ENCODE results near the gene ZNF773.
"Not testable (repeated sequence)": the region's sequence is repeated elsewhere in the genome, so short reads cannot be mapped to it uniquely, and the experiment has no call there.

Gene ZNF773

DNA sequence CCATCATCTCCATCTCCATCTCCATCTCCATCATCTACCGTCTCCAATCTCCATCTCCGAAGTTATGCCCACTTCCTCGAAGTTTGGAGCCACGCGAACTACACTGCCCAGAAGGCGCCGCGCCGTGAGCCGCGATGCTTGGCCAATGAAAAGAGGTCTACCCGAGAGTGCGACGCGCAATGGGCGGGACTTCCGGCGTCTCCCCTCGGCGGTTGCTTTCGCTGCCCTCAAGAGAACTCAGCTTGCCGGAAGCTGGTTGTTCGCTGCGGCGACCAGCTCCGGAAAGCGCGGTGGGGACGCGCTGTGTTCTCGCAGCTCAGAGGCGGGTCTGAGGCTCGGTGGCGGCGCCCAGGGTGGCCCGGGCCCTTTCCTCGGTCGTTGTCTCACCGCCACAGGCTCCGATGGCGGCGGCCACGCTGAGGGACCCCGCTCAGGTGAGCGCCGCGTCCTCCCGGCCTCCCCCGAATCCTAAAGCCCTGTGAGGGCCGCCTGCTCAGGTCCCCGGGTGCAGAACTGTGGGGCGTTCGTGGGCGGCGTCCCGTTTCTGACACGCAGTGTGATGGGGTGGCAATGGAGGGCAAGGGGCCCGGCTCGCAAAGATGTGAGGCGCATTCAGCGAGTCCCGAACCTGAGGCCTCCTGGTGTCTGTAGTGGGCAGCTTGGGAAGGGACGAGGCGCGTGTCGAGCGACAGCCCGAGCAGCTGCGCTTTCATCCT, at the start of gene ZNF773:
TSS of gene ZNF773 (plus strand) at position 259 of the 716 bp plus-strand sequence. CDS start at position 402, 143 bp downstream.
- DNase-seq (ENCODE audit: low read depth): peak; percentile 96

DNA sequence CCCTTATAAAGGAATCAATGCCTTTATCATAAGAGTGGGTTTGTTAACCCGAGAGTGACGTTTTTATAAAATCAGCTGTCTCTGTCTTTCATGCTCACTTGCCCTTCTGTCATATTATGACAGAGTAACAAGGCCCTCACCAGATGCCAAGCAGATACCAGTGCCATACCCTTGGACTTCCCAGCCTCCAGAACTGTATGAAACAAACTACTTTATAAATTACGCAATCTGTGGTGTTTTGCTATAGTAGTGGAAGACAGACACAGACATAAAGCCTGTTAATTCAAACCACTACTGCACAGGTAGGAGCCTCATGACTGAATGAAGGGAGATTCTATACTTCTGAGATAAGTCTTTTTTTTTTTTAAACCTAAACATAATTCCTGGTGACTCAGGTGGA, 47.4 kb upstream of the ZNF773 start:
- DNase-seq (ENCODE audit: low read depth): no peak

DNA sequence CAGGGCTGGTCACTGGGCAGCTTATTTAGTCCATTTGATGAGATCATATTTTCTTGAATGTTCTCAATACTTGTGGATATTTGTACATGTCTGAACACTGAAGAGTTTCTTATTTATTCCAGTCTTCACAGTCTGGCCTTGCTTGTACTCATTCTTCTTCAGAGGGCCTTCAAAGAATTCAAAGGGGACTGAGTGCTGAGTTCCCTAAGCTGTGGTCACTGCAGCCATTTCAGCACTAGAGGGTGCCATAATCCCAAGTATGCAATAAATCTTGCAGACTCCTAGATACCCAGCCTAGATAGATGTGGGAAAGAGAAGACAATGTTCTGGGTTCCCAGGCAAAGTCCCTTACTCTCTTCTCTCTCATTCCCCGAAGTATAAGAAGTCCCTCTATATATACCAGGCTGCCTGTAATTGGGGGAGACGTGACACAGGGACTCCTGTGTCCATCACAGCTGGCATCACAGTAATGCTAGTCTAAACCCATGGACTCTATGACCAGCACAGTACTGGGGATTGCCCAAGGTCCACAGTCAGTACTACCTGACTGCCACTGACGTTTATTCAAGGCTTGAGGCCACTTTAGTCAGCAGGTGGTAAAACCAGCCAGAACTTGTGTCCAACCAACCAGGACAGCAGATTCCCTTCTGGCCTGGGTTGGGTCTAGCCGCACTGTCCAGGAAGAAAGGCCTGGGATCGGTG, 33.9 kb upstream of the ZNF773 start:
- peak; percentile 77 for DNase-seq (ENCODE audit: low read depth)

DNA sequence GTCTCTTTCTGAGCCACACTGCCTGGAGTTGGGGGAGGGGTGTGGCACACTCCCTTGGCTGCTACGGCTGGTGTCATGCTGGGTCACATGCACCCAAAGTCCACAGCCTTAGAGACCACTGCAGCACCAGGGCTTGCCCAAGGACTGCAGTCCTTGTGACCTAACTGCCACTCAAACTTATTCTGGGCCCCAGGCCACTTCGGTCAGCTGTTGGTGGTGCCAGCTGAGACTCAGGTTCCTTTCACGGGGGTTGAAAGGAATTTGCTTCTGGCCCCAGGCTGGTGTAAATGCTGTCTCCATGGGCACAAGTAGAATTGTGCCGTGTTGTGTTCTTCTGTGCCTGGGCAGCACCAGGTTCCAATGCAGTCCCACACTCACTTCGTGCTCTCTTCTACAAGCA, 33.2 kb upstream of the ZNF773 start:
- no peak for DNase-seq (ENCODE audit: low read depth)

DNA sequence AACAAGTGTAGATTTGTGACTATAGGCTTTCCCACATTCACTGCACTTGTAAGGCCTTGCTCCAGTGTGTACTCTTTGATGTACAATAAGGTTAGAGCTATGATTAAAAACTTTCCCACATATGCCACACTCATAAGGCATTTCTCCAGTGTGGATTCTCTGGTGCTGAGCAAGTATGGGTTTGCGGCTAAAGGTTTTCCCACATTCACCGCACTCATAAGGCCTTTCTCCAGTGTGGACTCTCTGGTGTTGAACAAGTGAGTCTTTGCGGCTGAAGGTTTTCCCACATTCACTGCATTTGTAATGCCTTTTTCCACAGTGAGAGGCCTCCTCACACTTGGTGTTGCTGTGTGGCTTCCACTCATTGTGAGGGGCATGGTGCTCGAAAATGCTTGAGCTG, 26.1 kb upstream of the ZNF773 start:
- no peak for DNase-seq (ENCODE audit: low read depth)

DNA sequence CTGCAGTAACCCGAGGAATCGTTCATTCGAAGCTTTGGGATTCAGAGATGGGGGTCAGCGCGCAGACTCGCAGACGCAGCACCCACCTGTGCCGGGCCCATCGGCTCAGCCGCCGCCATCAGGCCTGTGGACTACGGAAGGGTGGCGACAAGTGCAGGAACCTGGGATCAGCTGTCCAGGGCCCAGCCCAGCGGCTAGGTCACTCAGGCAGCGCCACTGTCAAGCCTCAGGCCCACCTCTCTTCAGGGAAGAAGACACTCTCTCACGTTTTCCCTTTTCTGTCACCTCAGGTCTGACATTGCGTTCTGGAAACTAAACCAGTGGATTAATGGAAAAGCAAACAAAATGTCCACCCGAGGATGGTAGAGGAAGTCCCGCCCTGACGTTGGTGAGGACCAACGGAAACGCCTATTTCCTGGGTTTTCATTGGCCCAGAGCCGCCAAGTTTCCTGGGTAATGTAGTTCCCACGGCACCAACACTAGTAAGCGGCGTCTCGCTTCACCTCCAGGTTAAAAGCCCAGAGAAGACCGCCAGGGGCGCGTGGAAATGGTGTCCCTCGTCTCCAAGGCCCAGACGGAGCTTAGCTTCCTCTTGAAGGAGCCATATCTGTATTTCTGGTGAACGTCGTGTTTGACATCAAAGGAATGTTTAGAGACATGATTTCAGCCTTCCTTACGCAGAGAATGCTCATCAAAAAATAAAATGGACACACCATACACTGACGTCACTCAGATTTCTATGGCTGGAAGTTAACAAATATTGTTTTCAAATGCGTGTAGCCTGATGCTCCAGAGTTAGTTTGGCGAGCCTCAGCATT, 22.3 kb upstream of the ZNF773 start, which contains the start of gene ZNF772:
TSS of gene ZNF772 (minus strand) at position 376 of the 818 bp plus-strand sequence. CDS start at position 119, 257 bp downstream.
- DNase-seq (ENCODE audit: low read depth): peak; percentile 97

DNA sequence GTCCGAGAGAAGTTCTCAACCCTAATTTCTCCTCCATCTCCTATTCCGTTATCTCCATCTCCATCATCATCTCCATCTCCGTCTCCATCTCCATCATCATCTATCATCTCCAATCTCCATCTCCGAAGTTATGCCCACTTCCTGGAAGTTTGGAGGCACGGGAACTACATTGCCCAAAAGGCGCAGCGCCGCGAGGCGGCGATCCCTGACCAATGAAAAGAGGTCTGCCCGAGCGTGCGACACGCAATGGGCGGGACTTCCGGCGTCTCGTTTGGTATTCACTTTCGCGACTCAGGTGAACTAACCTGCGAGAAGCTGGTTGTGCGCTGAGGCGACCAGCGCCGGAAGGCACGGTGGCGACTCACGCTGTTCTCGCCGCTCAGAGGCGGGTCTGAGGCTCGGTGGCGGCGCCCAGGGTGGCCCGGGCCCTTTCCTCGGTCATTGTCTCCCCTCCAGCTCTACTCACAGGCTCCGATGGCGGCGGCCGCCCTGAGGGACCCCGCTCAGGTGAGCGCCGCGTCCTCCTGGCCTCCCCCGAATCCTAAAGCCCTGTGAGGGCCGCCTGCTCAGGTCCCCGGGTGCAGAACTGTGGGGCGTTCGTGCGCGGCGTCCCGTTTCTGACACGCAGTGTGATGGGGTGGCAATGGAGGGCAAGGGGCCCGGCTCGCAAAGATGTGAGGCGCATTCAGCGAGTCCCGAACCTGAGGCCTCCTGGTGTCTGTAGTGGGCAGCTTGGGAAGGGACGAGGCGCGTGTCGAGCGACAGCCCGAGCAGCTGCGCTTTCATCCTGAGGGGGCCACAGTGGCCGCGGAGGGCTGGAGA, 12.1 kb upstream of the ZNF773 start, which contains the start of gene ZNF419:
TSS of gene ZNF419 (plus strand) at position 274 of the 822 bp plus-strand sequence. CDS start at position 475, 201 bp downstream.
- DNase-seq (ENCODE audit: low read depth): peak; percentile 88

DNA sequence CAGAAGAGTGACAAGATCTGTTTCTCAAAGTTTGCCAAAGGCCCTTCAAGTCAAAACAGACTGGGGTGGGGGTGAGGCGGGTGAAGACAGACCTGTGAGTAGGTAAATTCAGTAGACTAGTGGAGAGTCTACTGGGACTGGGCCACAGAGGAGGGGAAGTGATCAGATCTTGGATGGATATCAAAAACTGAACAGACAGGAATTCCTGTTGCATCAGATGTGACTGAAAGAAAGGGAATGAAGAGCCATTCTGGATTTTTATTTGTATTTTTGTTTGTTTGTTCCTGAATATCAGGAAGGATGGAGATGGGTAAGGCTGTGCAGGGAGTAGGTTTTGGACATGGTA, 11.5 kb upstream of the ZNF773 start:
- DNase-seq (ENCODE audit: low read depth): not testable (repeated sequence)

DNA sequence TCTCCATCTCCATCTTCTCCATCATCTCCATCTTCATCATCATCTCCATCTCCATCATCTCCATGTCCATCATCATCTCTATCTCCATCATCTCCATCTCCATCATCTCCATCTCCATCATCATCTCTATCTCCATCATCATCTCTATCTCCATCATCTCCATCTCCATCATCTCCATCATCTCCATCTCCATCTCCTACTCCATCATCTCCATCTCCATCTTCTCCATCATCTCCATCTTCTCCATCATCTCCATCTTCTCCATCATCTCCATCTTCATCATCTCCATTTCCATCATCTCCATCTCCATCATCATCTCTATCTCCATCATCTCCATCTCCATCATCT, 432 bp upstream of the ZNF773 start:
- not testable (repeated sequence) for DNase-seq (ENCODE audit: low read depth)

DNA sequence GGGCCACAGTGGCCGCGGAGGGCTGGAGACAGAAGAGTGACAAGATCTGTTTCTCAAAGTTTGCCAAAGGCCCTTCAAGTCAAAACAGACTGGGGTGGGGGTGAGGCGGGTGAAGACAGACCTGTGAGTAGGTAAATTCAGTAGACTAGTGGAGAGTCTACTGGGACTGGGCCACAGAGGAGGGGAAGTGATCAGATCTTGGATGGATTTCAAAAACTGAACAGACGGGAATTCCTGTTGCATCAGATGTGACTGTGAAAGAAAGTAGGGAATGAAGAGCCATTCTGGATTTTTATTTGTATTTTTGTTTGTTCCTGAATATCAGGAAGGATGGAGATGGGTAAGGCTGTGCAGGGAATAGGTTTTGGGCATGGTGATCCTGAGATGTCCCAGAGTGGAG, 662 bp downstream of the ZNF773 start:
- DNase-seq (ENCODE audit: low read depth): peak; percentile 43

DNA sequence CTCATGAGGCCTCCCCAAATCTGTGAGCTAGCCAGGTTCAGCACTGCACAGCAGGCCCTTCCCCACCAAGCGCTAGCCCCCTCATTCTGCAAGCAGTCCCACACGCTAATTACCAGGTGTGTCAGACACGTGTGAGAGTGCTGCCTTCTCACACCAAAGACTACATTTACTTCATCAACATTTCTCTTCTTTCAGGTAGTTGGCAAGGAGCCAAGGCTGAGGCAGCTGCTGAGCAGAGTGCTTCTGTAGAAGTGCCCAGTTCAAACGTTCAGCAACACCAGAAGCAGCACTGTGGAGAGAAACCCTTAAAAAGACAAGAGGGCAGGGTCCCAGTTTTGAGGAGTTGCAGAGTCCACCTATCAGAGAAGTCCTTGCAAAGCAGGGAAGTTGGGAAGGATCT, 6.4 kb downstream of the ZNF773 start:
- no peak for DNase-seq (ENCODE audit: low read depth)

DNA sequence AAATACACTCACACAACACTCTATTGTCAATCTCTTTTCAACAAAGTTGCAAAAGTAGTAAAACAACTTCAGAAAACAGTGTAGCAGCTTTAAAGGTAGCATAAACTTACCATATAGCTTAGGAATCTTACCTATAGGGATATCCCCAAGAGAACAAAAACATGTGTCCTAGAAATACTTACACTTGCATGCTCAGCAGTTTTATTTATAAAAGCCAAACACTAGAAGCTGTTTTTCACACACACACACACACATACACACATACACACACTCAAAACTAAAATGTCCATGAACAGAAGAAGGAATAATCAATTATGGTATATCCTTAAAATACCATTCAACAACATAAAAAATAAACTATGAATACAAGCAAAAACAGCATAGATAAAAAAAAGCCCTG, 11.7 kb downstream of the ZNF773 start:
- DNase-seq (ENCODE audit: low read depth): no peak

DNA sequence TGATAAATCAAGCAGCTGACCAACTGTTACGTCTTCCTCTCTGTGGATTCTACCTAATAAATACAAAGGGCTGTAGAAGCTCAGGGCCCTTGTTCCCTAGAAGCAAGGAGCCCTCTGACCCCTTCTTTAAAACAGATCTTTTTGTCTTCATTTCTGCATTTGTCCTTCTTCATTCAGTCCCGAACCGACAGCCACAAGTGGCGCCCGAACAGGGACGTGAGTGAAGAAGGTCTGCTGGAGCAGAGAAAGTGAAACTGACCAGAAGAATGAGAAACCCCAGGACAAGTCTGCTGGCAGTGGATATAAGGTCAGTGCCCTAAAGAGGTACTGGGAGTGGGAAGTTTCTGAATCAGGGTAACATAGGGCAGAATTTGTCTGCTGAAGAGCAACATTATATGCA, 13.1 kb downstream of the ZNF773 start:
- DNase-seq (ENCODE audit: low read depth): peak; percentile 17

DNA sequence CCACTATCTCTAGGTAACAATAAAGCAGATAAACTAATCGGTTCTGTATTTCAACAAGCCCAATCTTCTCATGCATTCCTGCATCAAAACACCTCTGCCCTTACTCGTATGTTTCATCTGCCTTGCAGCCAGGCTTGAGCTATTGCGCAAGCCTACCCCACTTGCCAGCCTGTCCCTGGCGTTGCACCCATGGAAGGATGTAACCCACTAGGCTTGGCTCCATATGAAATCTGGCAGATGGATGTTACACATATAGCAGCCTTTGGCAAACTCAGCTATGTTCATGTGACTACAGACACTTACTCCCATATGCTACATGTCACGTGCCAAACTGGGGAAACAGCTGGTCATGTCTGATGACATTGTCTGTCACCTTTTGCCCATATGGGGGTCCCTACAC, 15.5 kb downstream of the ZNF773 start:
- no peak for DNase-seq (ENCODE audit: low read depth)

DNA sequence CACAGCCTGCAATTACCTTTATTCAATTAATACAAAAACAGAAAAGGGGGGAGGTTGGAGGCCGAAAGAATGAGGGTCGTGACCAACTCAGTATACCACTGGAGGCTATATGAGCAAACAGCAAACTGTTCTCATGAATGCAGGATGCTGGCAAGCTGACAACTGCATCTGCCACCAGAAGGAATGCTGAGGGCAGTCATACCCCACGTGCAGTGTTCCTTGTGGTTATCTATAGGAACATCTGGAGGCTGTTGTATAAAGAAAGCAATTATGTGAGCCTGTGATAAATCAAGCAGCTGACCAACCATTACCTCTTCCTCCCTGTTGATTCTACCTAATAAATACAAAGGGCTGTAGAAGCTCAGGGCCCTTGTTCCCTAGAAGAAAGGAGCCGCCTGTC, 18.3 kb downstream of the ZNF773 start:
- DNase-seq (ENCODE audit: low read depth): not testable (repeated sequence)

DNA sequence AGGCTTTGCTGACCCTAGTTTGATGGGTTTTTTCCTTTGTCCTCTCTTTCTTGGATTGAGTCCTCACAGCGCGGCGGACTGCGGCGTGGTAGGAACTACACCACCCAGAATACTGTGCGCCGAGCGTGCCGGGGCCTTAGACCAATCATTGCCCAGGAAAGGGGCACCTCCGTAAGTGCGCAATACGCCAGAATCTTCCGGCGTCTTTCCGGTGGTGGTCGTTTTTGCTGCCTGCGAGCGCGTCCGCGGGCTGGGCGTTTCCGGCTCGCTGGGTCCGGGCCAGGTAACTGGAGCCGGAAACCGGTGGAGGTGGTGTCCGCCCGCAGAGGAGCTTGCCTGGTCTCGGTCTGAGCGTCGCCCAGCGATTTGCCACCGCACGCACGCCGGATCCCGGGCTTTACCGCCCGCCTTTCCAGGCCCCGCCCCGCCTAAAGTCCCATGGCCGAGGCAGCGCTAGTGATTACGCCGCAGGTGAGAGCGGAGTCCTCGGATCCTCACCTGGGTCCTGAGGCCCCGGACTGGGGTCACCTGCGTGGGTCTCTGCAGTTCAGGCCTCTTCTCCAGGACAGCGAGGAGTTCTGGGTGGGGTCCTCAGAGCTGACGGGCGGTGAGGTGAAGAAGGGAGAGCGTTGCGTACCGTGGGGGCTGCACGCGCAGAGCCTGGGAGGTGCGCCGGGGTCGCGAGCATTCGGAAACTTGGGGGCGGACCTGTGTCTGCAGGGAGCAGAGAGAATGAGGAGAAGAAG, 27.6 kb downstream of the ZNF773 start, which contains the start of gene ZNF549:
TSS of gene ZNF549 (plus strand) at position 221 of the 746 bp plus-strand sequence. CDS start at position 439, 218 bp downstream.
- DNase-seq (ENCODE audit: low read depth): peak; percentile 94

DNA sequence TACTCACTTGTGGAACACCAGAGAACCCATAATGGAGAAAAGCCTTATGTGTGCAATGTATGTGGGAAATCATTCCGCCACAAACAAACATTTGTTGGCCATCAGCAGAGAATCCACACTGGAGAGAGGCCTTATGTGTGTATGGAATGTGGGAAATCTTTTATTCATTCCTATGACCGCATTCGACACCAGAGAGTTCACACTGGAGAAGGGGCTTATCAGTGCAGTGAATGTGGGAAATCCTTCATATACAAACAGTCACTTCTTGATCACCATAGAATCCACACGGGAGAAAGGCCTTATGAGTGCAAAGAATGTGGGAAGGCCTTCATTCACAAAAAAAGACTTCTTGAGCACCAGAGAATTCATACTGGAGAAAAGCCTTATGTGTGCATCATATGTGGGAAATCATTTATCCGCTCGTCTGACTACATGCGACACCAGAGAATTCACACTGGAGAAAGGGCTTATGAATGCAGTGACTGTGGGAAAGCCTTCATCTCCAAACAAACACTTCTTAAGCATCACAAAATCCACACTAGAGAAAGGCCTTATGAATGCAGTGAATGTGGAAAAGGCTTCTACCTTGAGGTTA, 38.3 kb downstream of the ZNF773 start:
- no peak for DNase-seq (ENCODE audit: low read depth)

DNA sequence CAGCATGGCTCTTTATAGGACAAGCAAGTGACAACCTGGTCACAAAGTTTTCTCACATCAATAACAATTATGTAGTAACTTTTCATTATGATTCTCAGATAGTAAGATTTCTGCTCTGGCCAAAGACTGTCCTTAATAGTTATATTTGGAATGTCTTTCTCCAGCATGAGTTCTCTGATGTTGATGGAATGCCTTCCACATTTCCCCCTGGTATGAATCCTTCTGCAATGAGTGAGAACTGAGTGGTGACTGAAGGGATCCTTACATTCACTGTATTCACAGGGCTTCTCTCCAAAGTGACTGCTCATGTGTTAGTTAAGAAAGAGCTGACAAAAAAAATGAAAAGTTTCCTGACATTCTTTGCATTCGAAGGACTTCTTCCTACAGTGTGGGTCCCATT, 46.8 kb downstream of the ZNF773 start:
- no peak for DNase-seq (ENCODE audit: low read depth)

DNA sequence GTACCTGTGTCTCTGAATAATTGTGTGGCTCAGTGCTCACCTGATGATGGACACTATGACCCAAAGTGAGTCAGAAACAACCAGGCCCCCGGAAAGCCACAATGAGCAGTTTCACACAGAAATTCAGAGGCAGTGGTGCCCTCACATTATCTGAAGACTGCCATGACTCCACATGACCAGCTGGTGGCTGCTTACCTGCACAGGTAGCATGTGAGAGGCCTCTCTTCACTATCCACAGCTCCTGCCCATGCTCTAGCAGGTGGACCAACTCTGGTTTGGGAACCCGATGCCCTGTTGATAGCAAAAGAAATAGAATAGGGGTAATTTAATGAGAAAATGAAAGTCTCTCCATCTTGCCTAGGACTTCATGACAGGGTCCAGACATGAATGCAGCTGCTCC, 52.7 kb downstream of the ZNF773 start:
- no peak for DNase-seq (ENCODE audit: low read depth)

DNA sequence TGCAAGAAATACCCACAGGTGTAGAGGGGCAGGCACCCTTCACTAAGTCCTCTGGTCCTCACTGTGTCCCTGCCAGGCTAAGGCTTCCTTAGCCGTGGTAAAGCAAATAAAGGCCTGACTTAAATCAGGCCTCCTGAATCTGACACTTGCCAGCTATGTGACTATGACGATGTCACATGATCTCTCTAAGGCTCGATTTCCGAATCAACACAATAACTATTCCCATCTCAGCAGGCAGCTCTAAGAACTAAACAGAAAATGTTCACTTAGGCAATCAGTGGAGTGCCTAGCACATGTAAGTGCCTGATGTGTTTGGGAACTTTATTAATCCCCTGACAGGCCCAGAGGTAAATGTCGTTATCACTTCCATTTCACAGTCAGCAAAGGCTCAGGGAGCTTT, 57.9 kb downstream of the ZNF773 start:
- DNase-seq (ENCODE audit: low read depth): no peak
